Prostate gland (tissue), 2 donors: ENCODE measurements around the gene OLFM1. TPM values are rescaled to one million over a fixed set of nuclear protein-coding genes. Genes with fewer than 3 reads are reported as not detected.

Source experiments
- DNase-seq: peaks from one replicate; pipeline ENCODE4 v3.0.0-alpha.2; 2019; ENCODE audit warnings: low spot score
- H3K27ac ChIP-seq, 2 donors: fragments of 200-600 bp; sonication (generic); 2 replicates each; pipeline ENCODE4 v1.5.1; 2017 to 2019
- H3K27me3 ChIP-seq: fragments of 200-600 bp; sonication (generic); replicated peaks from 2 replicates; pipeline ENCODE4 v1.5.1; 2019; ENCODE audit not compliant: insufficient read depth
- H3K36me3 ChIP-seq, 2 donors: fragments of 200-600 bp; sonication (generic); 1 replicate in 1 of 2; 2 replicates in 1 of 2; pipeline versions ENCODE4 v1.5.1 to v1.8.1; 2017 to 2019
- H3K4me1 ChIP-seq: fragments of 200-600 bp; sonication (generic); replicated peaks from 2 replicates; pipeline ENCODE4 v1.5.1; 2019
- H3K4me3 ChIP-seq, 2 donors: fragments of 200-600 bp; sonication (generic); 2 replicates each; pipeline ENCODE4 v1.5.1; 2017 to 2019
- H3K9me3 ChIP-seq: fragments of 200-600 bp; sonication (generic); 2 replicates; pipeline ENCODE4 v1.5.1; 2017
- CTCF ChIP-seq, 4 experiments: fragments of 200-600 bp in 2 of 4; fragments of 450-650 bp in 2 of 4; sonication (generic) in 2 of 4; IDR thresholded peaks; 1 replicate in 3 of 4; 2 replicates in 1 of 4; pipeline ENCODE4 v1.5.1; 2016 to 2019; ENCODE audit warnings: antibody characterized with exemption in 4 of 4, mild to moderate bottlenecking in 2 of 4, moderate library complexity in 2 of 4
- POLR2A ChIP-seq: fragments of 450-650 bp; IDR thresholded peaks from one replicate; pipeline ENCODE4 v1.6.1; 2016; ENCODE audit warnings: antibody characterized with exemption, mild to moderate bottlenecking
- POLR2AphosphoS5 ChIP-seq: sonication (generic); formaldehyde crosslinking; IDR thresholded peaks from one replicate; pipeline ENCODE4 v1.6.1; 2017; ENCODE audit warnings: antibody characterized with exemption
- WGBS: methylation state at CpG from one replicate; pipeline ENCODE4 v1.1.5; 2018; 5-methylcytosine and 5-hydroxymethylcytosine counted together
- intact Hi-C: fragments of 100-400 bp; cut with DNase I; formaldehyde crosslinking; loops from one replicate; pipeline ENCODE4 v1.14.2; 2022
- total RNA-seq, 2 donors: library from RNA; depleted of rRNA; stranded (reverse); fragments of >200 nt; gene quantifications; one replicate each; pipeline ENCODE4 v1.1.0, GENCODE V29; 2016

OLFM1 gene
- total RNA-seq, 2 donors from 2014 or later: 11.7 to 23.3 TPM

- no peak for TF ChIP-seq POLR2A
- no peak for TF ChIP-seq POLR2AphosphoS5
- no peak for TF ChIP-seq CTCF (IDR thresholded peaks at IDR 0.05)
- DNase-seq: no peak
These were observed 10.5 kb upstream of the OLFM1 start for GRCh38 chr9:135076876-135077430.

GRCh38 chr9:135077497-135078200 is 9.8 kb upstream of the OLFM1 start:
- Histone ChIP-seq H3K4me1 (no peaks in the 10 kb centered on the region), H3K9me3 (no peaks in the 10 kb centered on the region), H3K36me3 (no peaks in the 10 kb centered on the region), H3K4me3 (no peak overlapping the region), H3K27me3 (no peaks in the 10 kb centered on the region), H3K27ac (no peak overlapping the region)
- TF ChIP-seq POLR2A (no peak), POLR2AphosphoS5 (no peak), CTCF (IDR thresholded peaks at IDR 0.05) (no peak)
- intact Hi-C loops: no loop called here
- 47% methylated on average over 12 of the region's 12 CpGs for WGBS
- no peak for DNase-seq

More at GRCh38 chr9:135076876-135077430, 10.5 kb upstream of the OLFM1 start:
- Histone ChIP-seq H3K9me3 (no peaks in the 10 kb centered on the region), H3K27me3 (no peaks in the 10 kb centered on the region), H3K27ac (no peak overlapping the region), H3K36me3 (no peaks in the 10 kb centered on the region), H3K4me3 (no peak overlapping the region), H3K4me1 (no peaks in the 10 kb centered on the region)
- intact Hi-C loops: no loop called here
- WGBS: 86% methylated on average over 6 of the region's 6 CpGs

GRCh38 chr9:135078361-135078821 is 9.1 kb upstream of the OLFM1 start:
- H3K9me3 ChIP-seq: no peaks in the 10 kb centered on the region
- no peaks in the 10 kb centered on the region for H3K27me3 ChIP-seq
- H3K36me3 ChIP-seq: no peaks in the 10 kb centered on the region
- intact Hi-C loops: no loop called here
- no peak for DNase-seq
- H3K27ac ChIP-seq: no peak overlapping the region
- no peak overlapping the region for H3K4me3 ChIP-seq
- H3K4me1 ChIP-seq: no peaks in the 10 kb centered on the region
- TF ChIP-seq CTCF (IDR thresholded peaks at IDR 0.05) (no peak), POLR2AphosphoS5 (no peak), POLR2A (no peak)
- WGBS: 90% methylated on average over 11 of the region's 11 CpGs

- no peak for DNase-seq
- 88% methylated on average over 7 of the region's 7 CpGs for WGBS
- intact Hi-C loops: no loop called here
- H3K36me3 ChIP-seq: no peaks in the 10 kb centered on the region
- no peak overlapping the region for H3K27ac ChIP-seq
- no peak overlapping the region for H3K4me3 ChIP-seq
- no peaks in the 10 kb centered on the region for H3K4me1 ChIP-seq
- no peak for TF ChIP-seq POLR2AphosphoS5
- H3K27me3 ChIP-seq: no peaks in the 10 kb centered on the region
- H3K9me3 ChIP-seq: no peaks in the 10 kb centered on the region
These were observed 8.4 kb upstream of the OLFM1 start for GRCh38 chr9:135079018-135079417.

GRCh38 chr9:135079676-135080075 is 7.8 kb upstream of the OLFM1 start:
- Histone ChIP-seq H3K4me1 (no peaks in the 10 kb centered on the region), H3K9me3 (no peaks in the 10 kb centered on the region), H3K4me3 (no peak overlapping the region), H3K27me3 (no peaks in the 10 kb centered on the region), H3K36me3 (no peaks in the 10 kb centered on the region), H3K27ac (no peak overlapping the region)
- TF ChIP-seq POLR2A: no peak
- TF ChIP-seq CTCF (IDR thresholded peaks at IDR 0.05): no peak
- no peak for TF ChIP-seq POLR2AphosphoS5
- intact Hi-C loops: no loop called here
- 82% methylated on average over 8 of the region's 8 CpGs for WGBS
- DNase-seq: no peak
